Activated CD4-positive, alpha-beta T cell treated with anti-CD3 and anti-CD28 coated beads, Interleukin-2, amount 10 ng/mL, durations not matched to agents 7 days and 5 days (primary cell): ENCODE results near the gene SRRM2. TPM values are rescaled to one million over a fixed set of nuclear protein-coding genes. Genes with fewer than 3 reads are reported as not detected.

ENCODE experiments used
- CTCF ChIA-PET: fragments of 350-600 bp; sonication (Branson Sonifier 250); formaldehyde crosslinking; loops from one replicate; lab custom pipeline; 2021; ENCODE audit warnings: antibody characterized with exemption; lab: Charles Lee
- POLR2A ChIA-PET: fragments of 350-600 bp; sonication (Branson Sonifier 250); formaldehyde crosslinking; loops from one replicate; lab custom pipeline; 2021; ENCODE audit warnings: antibody characterized with exemption; lab: Charles Lee
- DNase-seq: peaks from one replicate; pipeline ENCODE4 v3.0.0-alpha.2; 2020
- H3K27ac Mint-ChIP-seq: one replicate; pipeline ENCODE4 v1.8.0; 2021; ENCODE audit warnings: mild to moderate bottlenecking, moderate library complexity, mixed read lengths
- H3K27me3 Mint-ChIP-seq: one replicate; pipeline ENCODE4 v1.8.0; 2021; ENCODE audit warnings: mixed read lengths
- H3K36me3 Mint-ChIP-seq: one replicate; pipeline ENCODE4 v1.8.0; 2021; ENCODE audit warnings: low read depth, mixed read lengths
- H3K4me1 Mint-ChIP-seq: one replicate; pipeline ENCODE4 v1.8.0; 2021; ENCODE audit warnings: mixed read lengths
- H3K4me3 Mint-ChIP-seq: one replicate; pipeline ENCODE4 v1.8.0; 2021; ENCODE audit warnings: mild to moderate bottlenecking, moderate library complexity, mixed read lengths
- H3K9me3 Mint-ChIP-seq: one replicate; pipeline ENCODE4 v1.8.0; 2021; ENCODE audit warnings: mixed read lengths
- total RNA-seq, 2 experiments: library from RNA; stranded (reverse); gene quantifications; one replicate each; pipeline ENCODE4 v1.2.3, GENCODE V29; 2021

The SRRM2 gene
- 100 to 1,000 TPM; 512 to 565 TPM for total RNA-seq

GRCh38 chr16:2752035-2752849, at the start of gene SRRM2:
Gene SRRM2, plus strand, starts transcription at chr16:2752638. Its CDS starts 3,727 bp downstream, at chr16:2756365.
- ChIA-PET CTCF (no interaction called here), POLR2A (no interaction called here)
- Mint-ChIP-seq H3K4me1 (peaks cover 57% of the 10 kb centered on the region), H3K27ac (peak within 1 kb of the TSS; percentile 99), H3K36me3 (peaks cover 55% of the 10 kb centered on the region), H3K4me3 (peak within 1 kb of the TSS; percentile 89), H3K9me3 (no peaks in the 10 kb centered on the region), H3K27me3 (no peaks in the 10 kb centered on the region)
- peak; percentile 95 for DNase-seq

DNA sequence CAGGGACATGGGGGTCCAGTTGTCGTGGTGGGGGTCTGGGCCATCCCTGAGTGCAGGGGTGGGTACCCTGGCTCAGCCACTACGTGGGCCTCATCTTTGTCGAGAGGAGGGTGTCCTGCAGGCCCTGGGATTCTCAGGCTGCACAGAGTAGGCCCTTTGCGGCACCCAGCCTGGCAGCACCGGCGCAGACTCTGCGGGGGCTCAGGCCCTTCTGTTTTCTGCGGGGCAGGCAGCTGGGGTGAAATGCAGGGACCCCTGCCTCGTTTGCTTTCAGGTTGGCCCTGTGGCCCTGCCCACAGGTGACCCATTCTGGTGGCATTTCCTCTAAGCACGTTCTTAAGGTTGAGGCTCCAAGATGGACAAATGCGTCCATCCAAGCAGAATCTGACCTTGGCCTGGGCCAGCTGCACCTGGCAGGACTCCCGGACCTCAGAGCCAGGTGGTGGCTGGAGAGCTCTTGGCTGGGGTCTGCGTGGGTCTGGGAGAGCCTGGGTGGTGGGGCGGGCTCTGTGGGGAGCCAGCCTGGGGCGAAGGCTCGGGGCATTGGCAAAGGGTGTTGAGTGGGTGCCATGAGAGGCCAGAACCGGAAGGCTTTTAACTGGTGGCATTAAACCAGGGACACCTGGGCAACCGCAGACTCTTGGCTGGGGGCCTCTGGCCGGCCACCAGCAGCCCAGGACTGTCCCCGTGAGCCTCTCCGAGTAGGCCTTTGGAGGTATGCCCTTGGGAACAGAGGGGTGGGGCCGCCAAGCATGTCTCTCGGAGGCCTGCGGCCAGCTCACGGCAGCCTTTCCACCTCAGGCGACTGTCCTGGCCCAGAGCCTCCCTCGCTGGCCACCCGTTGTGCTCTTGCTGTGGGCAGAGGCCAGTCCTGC, 49.3 kb upstream of the SRRM2 start:
- no peaks in the 10 kb centered on the region for H3K9me3 Mint-ChIP-seq
- no peak overlapping the region for H3K27ac Mint-ChIP-seq
- ChIA-PET POLR2A (no interaction called here), CTCF (no interaction called here)
- H3K4me1 Mint-ChIP-seq = no peaks in the 10 kb centered on the region
- H3K36me3 Mint-ChIP-seq = peaks cover 2% of the 10 kb centered on the region
- H3K4me3 Mint-ChIP-seq = no peak overlapping the region
- DNase-seq = no peak
- H3K27me3 Mint-ChIP-seq = no peaks in the 10 kb centered on the region

- CTCF ChIA-PET = no interaction called here
- POLR2A ChIA-PET = no interaction called here
- no peak for DNase-seq
- Mint-ChIP-seq H3K4me1 (no peaks in the 10 kb centered on the region), H3K4me3 (no peak overlapping the region), H3K9me3 (no peaks in the 10 kb centered on the region), H3K27me3 (no peaks in the 10 kb centered on the region), H3K27ac (no peak overlapping the region), H3K36me3 (peaks cover 3% of the 10 kb centered on the region)
Observed at GRCh38 chr16:2704166-2704982, 48.1 kb upstream of the SRRM2 start.

- Mint-ChIP-seq H3K36me3 (peaks cover 3% of the 10 kb centered on the region), H3K9me3 (no peaks in the 10 kb centered on the region), H3K27me3 (no peaks in the 10 kb centered on the region), H3K4me1 (no peaks in the 10 kb centered on the region), H3K4me3 (no peak overlapping the region), H3K27ac (no peak overlapping the region)
- ChIA-PET CTCF (no interaction called here), POLR2A (no interaction called here)
- no peak for DNase-seq
Observed at GRCh38 chr16:2704983-2705275, 47.5 kb upstream of the SRRM2 start.

GRCh38 chr16:2705351-2705750, 47.1 kb upstream of the SRRM2 start:
- ChIA-PET POLR2A (no interaction called here), CTCF (no interaction called here)
- Mint-ChIP-seq H3K4me1 (no peaks in the 10 kb centered on the region), H3K9me3 (no peaks in the 10 kb centered on the region), H3K36me3 (peaks cover 3% of the 10 kb centered on the region), H3K4me3 (no peak overlapping the region), H3K27me3 (no peaks in the 10 kb centered on the region), H3K27ac (no peak overlapping the region)
- DNase-seq = no peak

- Mint-ChIP-seq H3K27me3 (no peaks in the 10 kb centered on the region), H3K36me3 (peaks cover 3% of the 10 kb centered on the region), H3K9me3 (no peaks in the 10 kb centered on the region), H3K4me1 (no peaks in the 10 kb centered on the region), H3K27ac (no peak overlapping the region), H3K4me3 (no peak overlapping the region)
- ChIA-PET POLR2A (no interaction called here), CTCF (no interaction called here)
- no peak for DNase-seq
Observed at GRCh38 chr16:2706085-2706484, 46.4 kb upstream of the SRRM2 start.

GRCh38 chr16:2706611-2707311, 45.7 kb upstream of the SRRM2 start:
- POLR2A ChIA-PET = no interaction called here
- DNase-seq = no peak
- no peaks in the 10 kb centered on the region for H3K27me3 Mint-ChIP-seq
- no peaks in the 10 kb centered on the region for H3K9me3 Mint-ChIP-seq
- H3K4me3 Mint-ChIP-seq = no peak overlapping the region
- CTCF ChIA-PET = no interaction called here
- H3K36me3 Mint-ChIP-seq = peaks cover 3% of the 10 kb centered on the region
- H3K27ac Mint-ChIP-seq = no peak overlapping the region
- no peaks in the 10 kb centered on the region for H3K4me1 Mint-ChIP-seq

DNA sequence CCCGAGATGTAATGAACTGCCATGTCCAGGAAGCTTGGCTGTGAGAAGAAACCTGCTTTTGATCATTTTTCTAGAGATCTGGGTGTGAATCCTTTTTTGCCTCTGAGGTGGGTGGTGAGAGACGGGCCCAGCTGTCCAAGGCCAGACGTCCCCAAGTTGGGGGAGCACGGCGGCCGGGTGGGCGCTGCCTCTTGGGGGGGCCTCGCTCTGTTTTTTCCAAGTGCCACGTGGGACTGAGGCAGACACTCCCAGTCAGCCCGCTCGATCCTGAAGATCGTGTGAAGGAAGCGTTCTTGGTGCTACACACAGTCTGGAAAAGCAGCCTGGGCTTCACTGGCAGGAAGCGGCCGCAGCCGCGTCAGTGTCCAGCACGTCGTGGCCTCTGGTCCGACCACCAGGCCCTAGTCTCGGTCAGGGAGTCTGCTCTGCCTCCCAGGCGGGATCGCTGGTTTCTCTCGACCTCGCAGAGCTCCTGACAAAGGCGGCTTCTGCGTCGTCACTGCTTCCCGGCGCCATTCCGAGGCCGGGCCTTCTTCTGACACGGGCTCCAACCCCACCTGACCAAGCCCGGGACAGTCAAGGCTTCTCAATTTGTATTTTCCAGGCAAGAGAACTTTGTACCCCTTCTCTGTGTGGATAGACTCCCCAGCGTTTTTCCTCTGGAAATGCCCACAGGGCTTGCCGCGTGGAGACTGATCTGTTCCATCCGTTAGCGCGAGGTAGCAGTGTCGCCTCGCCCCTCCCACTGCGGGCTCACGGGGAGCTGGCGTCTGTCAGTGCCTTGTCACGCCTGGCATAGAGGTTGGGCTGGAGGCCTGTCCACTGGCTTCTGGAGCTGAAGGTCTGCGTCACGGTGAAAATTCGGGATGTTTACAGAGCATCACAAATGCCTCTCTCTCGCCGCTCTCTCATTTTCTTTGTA, 44.8 kb upstream of the SRRM2 start:
- no peak overlapping the region for H3K27ac Mint-ChIP-seq
- DNase-seq = no peak
- no peaks in the 10 kb centered on the region for H3K9me3 Mint-ChIP-seq
- no peaks in the 10 kb centered on the region for H3K4me1 Mint-ChIP-seq
- CTCF ChIA-PET = no interaction called here
- POLR2A ChIA-PET = no interaction called here
- no peak overlapping the region for H3K4me3 Mint-ChIP-seq
- peaks cover 3% of the 10 kb centered on the region for H3K36me3 Mint-ChIP-seq
- no peaks in the 10 kb centered on the region for H3K27me3 Mint-ChIP-seq

GRCh38 chr16:2708290-2708639, 44.2 kb upstream of the SRRM2 start:
- no peak for DNase-seq
- CTCF ChIA-PET = interaction anchor here (0.5 kb wide), 1 partner anchor 398 kb away, joined by 4 read pairs; no protein-coding TSS in a partner anchor
- Mint-ChIP-seq H3K27me3 (no peaks in the 10 kb centered on the region), H3K27ac (no peak overlapping the region), H3K4me1 (no peaks in the 10 kb centered on the region), H3K9me3 (no peaks in the 10 kb centered on the region), H3K4me3 (no peak overlapping the region), H3K36me3 (peaks cover 3% of the 10 kb centered on the region)
- POLR2A ChIA-PET = no interaction called here

GRCh38 chr16:2708955-2709587, 43.4 kb upstream of the SRRM2 start:
- H3K27ac Mint-ChIP-seq = no peak overlapping the region
- no peaks in the 10 kb centered on the region for H3K4me1 Mint-ChIP-seq
- no peak overlapping the region for H3K4me3 Mint-ChIP-seq
- H3K9me3 Mint-ChIP-seq = no peaks in the 10 kb centered on the region
- no peak for DNase-seq
- H3K27me3 Mint-ChIP-seq = no peaks in the 10 kb centered on the region
- peaks cover 3% of the 10 kb centered on the region for H3K36me3 Mint-ChIP-seq
- POLR2A ChIA-PET = no interaction called here
- CTCF ChIA-PET = no interaction called here

DNA sequence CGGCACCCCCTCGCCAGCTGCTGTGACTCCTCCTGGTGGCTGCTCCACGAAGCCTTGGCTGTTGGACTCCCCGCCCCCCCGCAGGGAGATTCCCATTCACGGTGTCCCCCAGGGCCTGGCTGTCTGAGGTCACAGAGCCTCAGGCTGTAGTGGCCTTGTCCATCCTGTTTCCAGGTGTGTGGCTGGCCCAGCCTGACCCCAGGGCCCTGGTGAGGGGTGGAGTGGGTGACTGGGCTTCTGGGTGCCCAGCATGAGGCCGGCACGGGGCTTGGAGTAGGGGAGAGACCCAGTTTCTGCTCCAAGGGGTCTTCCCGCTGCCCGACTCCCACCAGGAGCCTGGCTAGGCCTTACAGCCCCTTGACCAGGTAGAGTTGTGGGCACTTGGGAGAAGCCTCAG, 42.9 kb upstream of the SRRM2 start:
- POLR2A ChIA-PET = no interaction called here
- H3K4me1 Mint-ChIP-seq = no peaks in the 10 kb centered on the region
- DNase-seq = no peak
- H3K27me3 Mint-ChIP-seq = no peaks in the 10 kb centered on the region
- no peaks in the 10 kb centered on the region for H3K9me3 Mint-ChIP-seq
- CTCF ChIA-PET = no interaction called here
- peaks cover 3% of the 10 kb centered on the region for H3K36me3 Mint-ChIP-seq
- no peak overlapping the region for H3K4me3 Mint-ChIP-seq
- H3K27ac Mint-ChIP-seq = no peak overlapping the region
